ENCODE measurements around the gene NKAIN4. TPM values are rescaled to one million over a fixed set of nuclear protein-coding genes. Genes with fewer than 3 reads are reported as not detected.

Gene NKAIN4
- total and polyA plus RNA-seq, 12 donors: 0.15 to 2.8 (median 0.36) TPM; not detected in 6

DNA sequence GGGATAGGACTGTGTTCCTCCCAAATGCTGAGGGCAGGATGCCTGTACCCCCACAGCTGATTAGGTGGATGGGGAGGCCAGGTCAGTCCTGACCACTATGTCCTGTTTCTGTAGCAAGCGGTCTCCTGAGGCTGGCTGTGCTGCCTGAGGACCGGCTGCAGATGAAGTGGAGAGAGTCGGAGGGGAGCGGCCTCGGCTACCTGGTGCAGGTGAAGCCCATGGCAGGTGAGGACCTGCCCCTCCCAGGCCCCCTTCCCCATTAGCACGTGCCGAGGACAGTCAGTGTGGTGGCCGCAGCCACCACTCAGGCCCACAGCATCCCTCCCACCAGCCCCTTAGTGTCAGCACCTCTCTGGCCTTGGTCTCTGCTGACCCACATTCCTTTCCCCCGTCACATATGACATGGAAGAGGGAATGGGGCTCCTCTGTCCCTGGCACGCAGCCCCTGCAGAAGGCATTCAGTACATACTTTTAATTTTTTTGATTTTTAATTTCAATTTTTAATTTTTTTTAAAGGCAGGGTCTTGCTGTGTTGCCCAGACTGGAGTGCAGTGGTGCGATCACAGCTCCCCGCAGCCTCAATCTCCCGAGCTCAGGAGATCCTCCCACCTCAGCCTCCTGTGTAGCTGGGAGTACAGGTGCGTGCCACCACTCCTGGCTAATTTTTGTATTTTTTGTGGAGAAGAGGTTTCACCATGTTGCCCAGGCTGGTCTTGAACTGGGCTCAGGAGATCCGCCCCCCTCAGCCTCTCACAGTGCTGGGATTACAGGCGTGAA lies 43.7 kb upstream of the NKAIN4 start:
- H3K4me1 ChIP-seq (replicated peaks in 1 of 2): no peaks in the 10 kb centered on the region
- 74 to 82% (median 76%) methylated on average over 8 to 16 of the region's 16 CpGs for WGBS, 4 donors
- DNase-seq: no peak
- intact Hi-C loops (cut with DNase I): no loop called here
- peaks cover 37% of the 10 kb centered on the region for H3K27me3 ChIP-seq
- no peaks in the 10 kb centered on the region for H3K36me3 ChIP-seq (replicated peaks in 1 of 2)
- no peak overlapping the region for H3K27ac ChIP-seq
- H3K4me3 ChIP-seq: no peak overlapping the region
- TF ChIP-seq POLR2A (IDR thresholded peaks at IDR 0.05) (no peak), CTCF (IDR thresholded peaks at IDR 0.05) (no peak)
- H3K9me3 ChIP-seq (replicated peaks in 1 of 3): no peaks in the 10 kb centered on the region

- Histone ChIP-seq H3K4me3 (no peak overlapping the region), H3K4me1 (replicated peaks in 1 of 2) (no peaks in the 10 kb centered on the region), H3K27me3 (peaks cover 37% of the 10 kb centered on the region), H3K27ac (no peak overlapping the region), H3K9me3 (replicated peaks in 1 of 3) (no peaks in the 10 kb centered on the region), H3K36me3 (replicated peaks in 1 of 2) (no peaks in the 10 kb centered on the region)
- intact Hi-C loops (cut with DNase I): no loop called here
- DNase-seq: no peak
- TF ChIP-seq CTCF (IDR thresholded peaks at IDR 0.05) (no peak), POLR2A (IDR thresholded peaks at IDR 0.05) (no peak)
- WGBS, 4 donors: 55 to 58% methylated on average over 11 of the region's 11 CpGs; no CpG with 5 or more reads in 2 of the 4 donors
Observed at GRCh38 chr20:63297371-63297781, 43.1 kb upstream of the NKAIN4 start.

DNA sequence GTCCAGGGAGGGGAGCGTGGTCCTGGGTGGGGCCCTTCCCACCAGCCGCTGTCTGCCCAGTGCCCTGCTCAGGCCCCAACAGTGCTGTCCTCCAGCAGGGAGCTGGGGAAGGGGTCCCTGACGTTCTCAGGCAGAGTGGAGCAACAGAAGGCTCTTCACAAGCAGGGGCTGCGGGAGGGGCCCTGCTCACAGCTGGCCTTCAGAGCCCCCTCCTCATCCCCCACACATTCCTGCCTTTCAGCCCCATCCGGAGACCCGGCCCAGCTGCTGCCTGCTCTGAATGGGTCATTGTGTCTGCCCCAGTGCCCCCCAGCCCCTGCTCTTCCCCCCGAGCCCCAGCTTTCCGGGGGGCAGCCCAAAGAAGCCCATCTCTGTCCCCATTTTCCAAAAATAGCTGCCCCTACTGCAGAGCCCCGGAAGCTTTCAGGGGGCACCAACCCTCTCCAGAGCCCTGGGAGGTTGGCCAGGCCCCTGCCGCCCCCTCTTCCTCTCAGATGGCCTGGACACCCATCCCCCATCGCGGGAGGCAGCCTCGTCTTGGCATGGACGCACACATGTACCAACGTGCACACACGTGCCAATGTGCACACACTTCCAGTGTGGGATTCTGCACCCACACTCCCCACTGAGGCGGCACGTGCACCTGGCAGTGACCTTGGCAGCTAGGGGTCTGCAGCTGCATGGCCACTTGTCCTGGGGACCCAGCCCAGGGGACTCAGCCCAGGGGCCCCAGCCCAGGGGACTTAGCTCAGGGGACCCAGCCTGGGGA lies 42.5 kb upstream of the NKAIN4 start:
- no peak overlapping the region for H3K27ac ChIP-seq
- H3K36me3 ChIP-seq (replicated peaks in 1 of 2): no peaks in the 10 kb centered on the region
- 29 to 35% (median 34%) methylated on average over 5 to 18 of the region's 18 CpGs for WGBS, 4 donors
- H3K27me3 ChIP-seq: peaks cover 37% of the 10 kb centered on the region
- no peaks in the 10 kb centered on the region for H3K4me1 ChIP-seq (replicated peaks in 1 of 2)
- no peak overlapping the region for H3K4me3 ChIP-seq
- TF ChIP-seq CTCF (IDR thresholded peaks at IDR 0.05) (no peak), POLR2A (IDR thresholded peaks at IDR 0.05) (no peak)
- H3K9me3 ChIP-seq (replicated peaks in 1 of 3): no peaks in the 10 kb centered on the region
- DNase-seq: no peak
- intact Hi-C loops (cut with DNase I): no loop called here

GRCh38 chr20:63295846-63296245 lies 41.6 kb upstream of the NKAIN4 start:
- no peak for DNase-seq
- H3K27ac ChIP-seq: no peak overlapping the region
- no peaks in the 10 kb centered on the region for H3K36me3 ChIP-seq (replicated peaks in 1 of 2)
- no peak overlapping the region for H3K4me3 ChIP-seq
- intact Hi-C loops (cut with DNase I): no loop called here
- 17 to 41% (median 26%) methylated on average over 7 to 20 of the region's 20 CpGs for WGBS, 4 donors
- no peaks in the 10 kb centered on the region for H3K4me1 ChIP-seq (replicated peaks in 1 of 2)
- H3K27me3 ChIP-seq: peaks cover 37% of the 10 kb centered on the region
- TF ChIP-seq CTCF (IDR thresholded peaks at IDR 0.05): no peak
- no peak for TF ChIP-seq POLR2A (IDR thresholded peaks at IDR 0.05)
- H3K9me3 ChIP-seq (replicated peaks in 1 of 3): no peaks in the 10 kb centered on the region

Data from adrenal gland (tissue), 12 donors.